Activated CD4-positive, alpha-beta T cell treated with anti-CD3 and anti-CD28 coated beads, Interleukin-2, amount 50 U/mL, for 1 hour (primary cell): ENCODE data around the gene CTNND2.

ENCODE experiments used
- DNase-seq: peaks from one replicate; pipeline ENCODE4 v3.0.0-alpha.2; 2020

The CTNND2 gene

DNA sequence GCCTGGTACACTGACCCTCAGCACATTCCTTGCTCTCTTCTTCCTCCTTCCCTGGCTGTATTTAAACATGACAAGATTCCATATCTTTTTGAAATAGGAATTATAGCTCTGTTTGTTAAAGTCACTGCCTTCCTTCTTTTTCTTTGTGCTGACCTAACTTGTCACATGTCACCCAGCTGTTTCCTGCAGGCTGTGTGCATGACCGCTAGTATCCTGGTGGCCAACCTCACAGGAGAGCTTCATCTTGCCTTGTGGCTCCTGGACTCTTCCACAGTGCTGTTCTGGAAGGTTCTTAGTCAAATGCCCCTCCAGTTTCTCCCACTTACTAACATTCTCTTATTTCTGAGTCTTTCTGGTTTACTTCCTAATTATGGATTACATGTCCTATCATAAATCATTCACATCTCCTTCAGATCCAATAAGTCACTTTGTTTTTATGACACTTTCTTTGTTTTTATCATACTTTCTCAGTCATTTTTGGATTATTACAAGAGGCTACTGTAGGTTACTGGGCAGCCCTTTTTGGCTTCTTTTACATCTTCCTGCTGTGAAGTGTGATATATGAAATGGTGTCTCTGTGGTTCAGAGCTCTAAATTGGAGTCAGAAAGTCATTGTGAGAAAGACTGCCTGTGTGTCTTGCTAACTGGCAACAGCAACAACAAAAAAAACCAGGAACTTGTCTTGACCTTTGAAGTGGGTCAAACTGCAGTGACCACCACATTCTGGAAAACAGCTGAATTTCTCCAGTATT lies 679.6 kb downstream of the CTNND2 start:
- DNase-seq = no peak

DNA sequence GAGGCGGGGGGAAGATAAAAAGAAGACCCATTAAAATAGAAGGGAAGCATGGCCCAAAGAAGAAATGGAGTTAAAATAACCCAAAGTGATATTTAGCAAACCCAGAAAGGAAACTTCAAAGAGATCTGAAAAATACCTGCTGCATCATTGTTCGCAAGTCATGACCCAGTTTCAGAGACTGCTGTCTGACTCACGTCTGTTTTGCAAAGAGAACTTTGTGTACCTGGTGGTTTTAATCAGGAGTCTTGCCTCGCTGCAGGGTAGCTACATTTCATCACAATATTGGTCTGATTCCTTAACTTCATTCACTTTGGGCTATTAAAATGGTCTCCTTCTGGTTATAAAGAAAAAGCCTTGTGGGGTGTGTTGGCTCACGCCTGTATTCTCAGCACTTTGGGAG lies 682.1 kb downstream of the CTNND2 start:
- no peak for DNase-seq

DNA sequence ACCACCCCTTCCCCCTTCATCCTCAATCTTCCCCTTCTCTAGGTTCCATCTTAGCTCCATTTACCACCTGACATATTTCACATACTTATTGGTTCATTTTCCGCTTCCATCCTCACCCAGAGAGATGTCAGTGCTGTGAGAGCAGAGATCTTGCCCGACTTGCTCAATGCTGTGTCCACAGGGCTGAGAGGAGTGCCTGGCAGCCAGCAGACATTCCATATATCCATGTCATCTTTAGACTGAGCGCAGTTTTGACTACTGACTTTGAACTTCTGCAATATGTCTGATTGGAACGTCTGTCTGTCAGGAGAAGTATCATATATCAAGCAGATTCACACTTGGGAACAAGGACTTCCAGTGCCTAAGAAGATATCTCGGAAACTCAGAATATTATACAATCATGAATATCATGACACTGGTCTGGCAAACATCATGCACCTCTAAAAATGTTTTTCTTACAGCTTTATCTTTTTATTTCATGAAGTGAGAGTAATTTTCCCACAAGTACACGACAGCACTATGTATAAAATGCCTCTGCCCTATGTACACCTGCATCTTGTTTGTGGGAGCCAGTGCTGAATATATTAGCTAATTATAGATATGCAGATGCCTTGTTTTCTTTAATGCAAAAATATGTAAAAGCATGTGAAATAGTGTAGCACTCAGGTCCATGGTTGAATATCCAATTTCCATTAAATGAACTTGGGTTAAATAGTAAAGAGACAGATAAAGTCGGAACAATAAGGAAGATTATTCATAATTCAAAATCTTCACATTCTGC lies 689.2 kb downstream of the CTNND2 start:
- no peak for DNase-seq

DNA sequence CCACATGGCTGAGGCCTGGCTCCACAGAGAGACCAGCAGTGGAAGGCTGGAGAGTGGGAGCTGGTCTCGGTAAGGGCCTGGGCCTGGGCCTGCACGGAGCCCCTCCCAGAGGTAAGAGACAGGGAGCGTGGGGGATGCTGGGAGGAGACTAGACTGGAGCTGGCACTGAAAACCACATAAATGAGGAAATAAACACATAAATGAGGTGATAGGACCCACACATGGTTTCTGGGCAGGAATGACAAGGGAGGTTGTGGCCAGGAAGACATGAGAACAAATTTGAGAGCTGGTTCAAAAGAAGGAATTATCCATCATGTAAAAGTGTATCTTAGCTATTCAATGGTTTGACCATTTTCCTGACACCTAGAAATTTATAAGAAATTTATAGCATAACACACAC lies 691.5 kb downstream of the CTNND2 start:
- no peak for DNase-seq

DNA sequence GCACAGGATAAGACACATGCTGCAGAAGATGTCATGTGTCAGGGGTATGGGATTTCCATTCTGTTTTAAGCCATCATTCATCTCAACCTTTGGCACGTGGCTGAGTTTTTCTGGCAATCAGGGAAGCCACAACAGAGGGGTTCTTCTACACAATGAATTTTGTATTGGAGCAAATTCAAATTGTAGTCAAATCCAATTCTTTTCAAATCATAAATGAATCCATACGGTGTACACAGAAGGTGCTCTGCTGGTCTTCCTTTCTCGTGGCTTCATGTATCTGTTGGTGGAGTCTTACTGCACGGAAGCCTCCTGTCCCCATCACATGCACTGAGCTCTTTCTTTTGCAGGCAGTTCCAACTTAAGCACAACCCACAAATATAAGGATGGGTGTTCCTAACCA lies 706.5 kb downstream of the CTNND2 start:
- no peak for DNase-seq

DNA sequence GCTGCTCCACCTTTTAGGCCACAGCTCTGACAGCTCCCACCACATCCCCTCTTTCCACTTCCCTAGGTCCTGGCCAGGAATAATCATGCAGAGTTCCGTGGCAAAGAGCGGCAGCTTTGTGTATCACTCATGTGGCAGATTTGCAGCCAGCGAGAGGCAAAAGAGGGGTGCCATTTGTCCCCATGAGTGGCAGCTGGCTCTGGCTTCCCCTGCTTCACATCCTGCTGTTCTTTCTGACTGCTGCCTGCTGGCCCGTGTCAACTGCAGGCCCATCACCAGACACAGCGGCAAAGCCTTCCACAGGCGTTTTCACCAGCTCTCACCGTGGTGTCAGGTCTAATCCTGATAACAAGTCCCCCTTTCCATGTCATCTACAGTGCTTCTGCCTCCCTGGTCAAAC lies 712.6 kb downstream of the CTNND2 start:
- no peak for DNase-seq

DNA sequence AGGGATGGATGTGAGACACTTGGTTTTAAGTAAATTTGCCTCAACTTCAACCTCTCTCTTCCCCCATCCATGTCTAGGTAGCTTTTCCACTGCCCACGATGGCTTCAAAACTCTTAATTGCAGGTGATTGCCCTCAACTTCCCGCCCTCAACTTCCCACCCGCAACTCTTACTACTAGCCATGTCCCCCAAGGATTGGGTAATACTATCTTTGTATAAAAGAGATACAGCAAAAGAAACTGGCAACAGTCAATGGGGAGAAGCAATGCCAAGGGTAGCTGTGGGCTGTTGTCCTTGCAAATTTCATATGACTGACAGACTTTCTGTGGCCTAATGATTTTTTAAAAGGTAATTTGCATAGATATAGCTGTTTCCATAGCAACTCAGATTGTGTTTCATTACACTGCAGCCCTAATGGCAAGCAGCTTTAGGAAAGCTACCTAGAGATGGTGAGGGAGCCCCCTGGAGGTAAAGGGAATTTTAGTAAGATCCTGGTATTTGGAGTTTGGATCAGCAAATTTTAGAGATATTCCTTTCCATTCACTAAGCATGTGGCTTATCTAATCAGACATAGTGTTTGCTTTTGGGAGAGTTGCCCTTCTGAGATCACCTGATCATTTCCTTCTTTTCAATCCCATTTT lies 721.7 kb downstream of the CTNND2 start:
- DNase-seq = no peak

DNA sequence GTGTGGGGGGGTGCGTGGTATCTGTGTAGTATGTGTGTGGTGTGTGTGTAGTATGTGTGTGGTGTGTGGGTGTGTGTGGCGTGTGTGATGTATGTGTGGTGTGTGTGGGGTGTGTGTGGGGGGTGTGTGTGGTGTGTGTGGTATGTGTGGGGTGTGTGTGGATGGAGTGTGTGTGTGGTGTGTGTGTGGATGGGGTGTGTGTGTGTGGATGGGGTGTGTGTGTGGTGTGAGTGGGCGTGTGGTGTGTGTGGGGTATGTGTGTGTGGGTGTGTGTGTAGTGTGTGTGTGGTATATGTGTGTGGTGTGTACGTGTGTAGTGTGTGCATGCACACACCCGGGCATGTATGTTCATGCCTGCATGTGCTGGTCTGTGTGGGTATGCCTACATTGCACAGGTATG lies 722.3 kb downstream of the CTNND2 start:
- DNase-seq = no peak

DNA sequence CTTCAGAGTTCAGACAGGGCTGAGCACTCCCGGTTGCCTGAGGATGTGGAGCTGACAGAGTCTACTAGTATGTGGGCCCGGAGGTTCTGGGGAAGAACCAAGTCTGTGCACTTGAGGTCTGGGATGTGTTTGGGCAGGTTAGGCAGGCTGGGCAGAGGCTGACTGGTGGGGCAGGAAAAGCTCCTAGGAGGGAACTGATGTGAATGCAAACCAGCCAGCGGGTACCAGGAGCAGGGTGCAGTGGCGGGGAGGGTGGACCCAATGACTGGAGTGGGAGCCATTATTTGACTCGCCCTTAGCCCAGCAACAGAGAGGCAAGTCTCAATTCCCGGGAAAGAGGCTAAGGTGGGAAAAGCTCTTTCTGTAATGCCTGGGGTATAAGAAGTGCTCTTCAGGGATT lies 723.4 kb downstream of the CTNND2 start:
- no peak for DNase-seq

DNA sequence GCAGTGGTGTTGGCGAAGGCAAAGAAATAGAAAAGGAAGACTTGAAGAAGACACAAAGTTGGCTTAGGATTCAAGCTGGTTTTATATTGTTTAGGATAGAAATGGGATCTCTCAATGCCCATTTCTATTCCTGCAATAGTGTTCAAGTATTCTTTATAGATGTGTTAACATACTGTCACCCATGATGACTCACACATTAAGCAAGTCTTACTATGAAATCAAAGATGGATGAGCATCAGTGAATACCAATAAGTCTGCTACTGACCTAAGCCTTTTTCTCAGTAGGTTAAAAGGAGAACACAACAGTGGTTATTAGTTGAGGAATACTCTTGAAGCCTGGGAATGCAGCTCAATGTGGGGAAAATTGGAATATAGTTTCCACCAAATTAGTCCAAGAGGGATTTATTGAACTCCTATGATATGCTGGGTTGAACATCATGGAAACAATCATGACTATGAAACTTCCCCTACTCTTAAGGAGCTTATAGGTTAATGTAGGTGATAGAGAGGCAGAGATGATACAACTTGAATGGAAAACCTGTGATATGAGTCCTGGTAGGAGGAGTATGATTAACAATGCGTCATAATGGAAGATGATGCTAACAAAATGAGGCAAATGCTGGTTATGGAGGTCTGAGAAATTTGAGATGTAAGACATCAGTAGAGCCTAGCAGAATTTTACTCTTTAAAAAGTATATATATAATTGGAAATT lies 726.1 kb downstream of the CTNND2 start:
- no peak for DNase-seq

DNA sequence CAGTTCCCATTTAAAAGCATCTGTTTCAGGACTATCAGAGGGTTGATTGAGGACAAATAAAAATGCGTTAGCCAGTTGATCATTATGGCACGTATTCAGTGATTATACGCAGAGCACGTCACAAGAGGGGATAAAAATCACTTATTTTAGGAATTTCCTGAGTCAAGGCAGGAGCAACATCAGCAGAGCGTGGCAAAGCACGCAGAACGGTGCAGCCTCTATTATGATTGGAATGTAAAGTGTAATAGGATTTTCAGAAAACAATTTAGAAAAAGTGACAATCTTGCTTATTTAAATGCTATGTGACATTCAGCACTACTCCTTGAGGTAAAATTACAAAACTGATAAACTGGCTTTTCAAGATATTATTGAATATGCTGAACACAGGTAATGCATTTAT lies 729.7 kb downstream of the CTNND2 start:
- no peak for DNase-seq

DNA sequence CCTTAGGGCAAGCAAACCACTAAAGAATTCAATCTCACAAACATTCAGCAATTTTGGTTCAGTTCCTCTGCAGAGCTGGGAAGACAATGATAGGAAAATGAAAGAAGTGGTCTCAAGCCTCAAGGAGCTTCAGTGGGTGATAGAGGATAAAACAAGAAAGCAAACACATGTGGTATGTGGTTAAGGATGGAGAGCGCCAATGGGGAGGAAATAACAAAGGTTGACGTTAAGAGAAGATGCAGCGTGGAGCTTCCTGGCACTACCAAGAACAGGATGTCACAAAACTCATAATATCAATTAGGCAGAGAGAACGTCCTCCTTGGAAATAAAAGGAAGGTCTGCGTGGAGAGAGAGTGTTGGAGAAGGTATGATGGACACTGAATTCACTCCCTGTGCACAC lies 731.8 kb downstream of the CTNND2 start:
- no peak for DNase-seq

DNA sequence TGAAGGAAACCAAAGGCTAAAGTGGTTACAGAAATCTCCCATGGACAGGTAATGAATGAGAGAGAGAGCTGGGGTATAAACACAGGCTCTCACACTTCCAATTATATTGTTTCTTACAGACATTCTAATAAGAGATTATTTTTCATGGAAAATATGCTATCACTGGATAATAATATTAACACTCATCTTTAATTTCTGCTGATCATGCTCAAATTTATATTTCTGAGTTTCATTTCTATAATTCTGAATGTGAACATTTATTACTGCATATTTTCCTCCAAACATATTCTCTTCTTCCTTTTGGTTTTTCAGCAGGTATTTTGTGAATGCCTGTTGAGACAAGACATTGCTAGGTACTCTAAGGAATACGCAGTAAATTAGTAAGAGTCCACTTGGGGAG lies 733.0 kb downstream of the CTNND2 start:
- no peak for DNase-seq

DNA sequence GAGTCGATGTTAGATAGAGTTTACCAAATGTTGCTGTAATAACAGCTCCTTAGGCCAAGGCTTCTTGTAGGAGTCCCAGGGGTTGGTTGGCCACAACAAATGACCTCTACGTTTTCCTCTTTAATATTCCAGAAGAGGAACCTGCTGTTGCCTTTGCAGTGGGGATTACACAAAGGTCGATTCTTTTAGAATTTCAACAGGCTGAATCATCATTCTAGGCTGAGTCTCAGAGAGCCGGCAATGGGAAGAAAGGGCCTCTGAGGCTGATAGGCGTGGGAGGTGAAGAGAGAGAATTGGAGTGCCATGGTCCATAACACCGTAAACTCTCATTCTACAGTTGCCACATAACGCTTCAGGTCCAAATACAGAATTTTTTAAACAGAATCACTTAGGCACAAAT lies 737.3 kb downstream of the CTNND2 start:
- DNase-seq = no peak

DNA sequence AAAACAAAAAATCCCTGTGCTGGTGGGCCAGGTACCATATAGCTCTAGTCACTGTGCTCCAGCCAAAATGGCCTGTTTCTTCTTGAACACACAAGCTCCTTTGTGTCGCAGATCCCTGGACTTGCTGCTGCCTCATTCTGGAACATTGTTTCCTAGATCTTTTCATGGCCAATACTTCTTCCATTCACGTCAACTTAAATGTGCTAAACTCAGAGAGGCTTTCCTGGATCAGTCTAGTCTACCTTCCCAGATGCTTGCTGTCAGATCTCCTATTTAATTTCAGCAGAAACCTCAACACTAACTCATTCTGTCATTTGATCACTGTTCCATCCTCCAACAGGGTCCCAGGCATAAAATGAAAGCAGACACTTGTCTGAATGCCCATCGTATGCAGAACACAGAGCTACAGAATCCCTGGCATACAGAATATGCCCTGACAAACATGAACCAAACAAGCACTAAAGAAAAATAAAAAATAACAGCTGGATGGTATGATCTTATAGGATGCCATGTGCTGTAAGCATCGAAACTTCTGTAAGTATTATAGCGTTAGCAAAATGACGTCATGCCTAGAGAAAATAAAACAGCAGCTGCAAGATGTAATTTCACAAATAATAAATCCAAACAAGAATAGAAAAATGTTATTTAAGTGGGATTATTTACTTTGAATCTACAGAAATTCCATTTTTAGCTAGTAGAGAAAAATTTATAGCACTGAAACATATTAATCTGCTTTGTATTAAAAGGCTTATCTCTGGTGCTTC lies 739.5 kb downstream of the CTNND2 start:
- DNase-seq = no peak

DNA sequence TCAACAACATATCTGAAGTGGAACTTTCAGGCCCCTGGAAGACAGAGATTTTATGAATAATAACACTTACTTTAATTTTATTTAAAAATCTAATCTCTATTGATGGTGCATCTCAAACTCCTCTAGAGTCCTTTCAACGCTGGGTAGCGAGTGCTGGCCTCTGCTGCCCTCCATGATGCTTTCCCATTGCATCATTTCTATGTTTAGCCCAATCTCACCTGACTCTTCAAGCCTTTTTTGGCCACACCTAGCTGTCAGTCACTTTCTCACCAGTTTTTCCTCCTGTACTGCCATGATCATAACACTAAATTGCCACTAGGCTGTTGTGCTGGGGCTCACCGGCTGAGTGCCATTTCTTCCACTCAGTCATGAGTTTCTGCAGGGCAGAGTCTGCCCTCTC lies 747.1 kb downstream of the CTNND2 start:
- DNase-seq = no peak

DNA sequence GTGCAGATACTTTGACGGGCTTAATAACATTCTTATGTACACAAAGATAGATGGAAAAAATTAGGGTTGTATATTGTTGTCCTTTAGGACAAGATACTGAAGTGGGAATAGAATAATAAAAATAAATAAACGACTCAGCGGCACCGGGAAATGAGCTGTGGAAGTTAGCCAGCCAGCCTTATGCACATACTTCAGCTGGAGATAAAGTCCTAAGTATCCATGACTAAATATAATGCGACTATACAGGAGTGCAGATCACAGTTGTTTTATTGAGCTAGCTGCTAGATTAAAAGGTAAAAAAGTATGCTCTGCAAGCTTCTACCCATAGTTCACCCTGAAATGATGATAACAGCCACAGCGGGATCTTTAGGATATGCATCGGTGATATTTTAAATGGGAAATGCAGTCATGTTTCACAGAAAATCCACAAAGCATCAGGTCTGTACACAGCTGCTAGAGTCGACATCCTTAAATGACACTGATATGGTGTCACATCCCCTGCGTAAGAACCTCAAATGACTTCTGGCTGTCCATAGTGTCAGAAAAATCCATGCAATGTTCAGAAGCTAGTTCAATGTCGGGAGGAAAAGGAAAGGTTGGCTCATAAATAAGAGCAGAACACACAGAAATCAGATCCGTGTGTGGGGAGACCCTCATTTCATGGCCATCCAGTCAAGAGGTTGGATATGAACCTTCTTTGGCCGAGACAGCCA lies 750.4 kb downstream of the CTNND2 start:
- no peak for DNase-seq

DNA sequence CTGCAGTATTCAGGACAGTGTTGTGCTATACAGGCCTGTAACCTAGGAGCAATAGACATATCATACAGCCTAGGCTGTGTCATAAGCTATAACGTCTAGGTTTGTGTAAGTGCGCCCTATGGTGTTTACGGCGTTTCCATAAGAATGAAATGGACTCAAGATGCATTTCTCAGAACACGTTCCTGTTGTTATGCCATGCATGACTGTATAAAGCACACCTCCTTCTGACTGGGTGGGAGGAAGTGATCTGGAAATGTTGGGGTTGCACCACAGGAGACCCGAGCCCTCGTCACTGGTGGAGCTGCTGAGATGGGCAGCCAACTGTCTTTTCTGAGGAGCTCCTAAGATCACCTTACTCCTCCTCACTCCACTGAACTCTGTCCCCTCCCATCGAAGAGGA lies 751.9 kb downstream of the CTNND2 start:
- DNase-seq = no peak

DNA sequence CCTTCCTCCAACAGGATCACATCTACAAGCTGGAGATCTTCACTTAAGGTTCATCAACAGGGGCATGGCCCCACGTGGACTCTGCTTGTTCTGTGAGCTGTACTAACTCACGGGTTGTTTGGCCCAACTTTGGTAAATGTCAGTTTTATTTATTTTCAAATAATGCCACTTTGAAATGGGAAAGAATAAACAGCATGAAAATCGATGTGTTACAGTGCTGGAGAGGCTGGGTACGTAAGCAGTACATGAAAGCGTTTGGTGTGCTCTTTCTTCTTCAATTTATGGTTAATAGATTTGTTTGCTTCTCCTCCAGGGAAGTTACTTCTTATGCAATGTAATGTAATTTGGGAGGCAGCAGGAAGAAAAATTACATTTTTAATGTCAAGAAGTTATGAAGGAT lies 753.3 kb downstream of the CTNND2 start:
- no peak for DNase-seq

DNA sequence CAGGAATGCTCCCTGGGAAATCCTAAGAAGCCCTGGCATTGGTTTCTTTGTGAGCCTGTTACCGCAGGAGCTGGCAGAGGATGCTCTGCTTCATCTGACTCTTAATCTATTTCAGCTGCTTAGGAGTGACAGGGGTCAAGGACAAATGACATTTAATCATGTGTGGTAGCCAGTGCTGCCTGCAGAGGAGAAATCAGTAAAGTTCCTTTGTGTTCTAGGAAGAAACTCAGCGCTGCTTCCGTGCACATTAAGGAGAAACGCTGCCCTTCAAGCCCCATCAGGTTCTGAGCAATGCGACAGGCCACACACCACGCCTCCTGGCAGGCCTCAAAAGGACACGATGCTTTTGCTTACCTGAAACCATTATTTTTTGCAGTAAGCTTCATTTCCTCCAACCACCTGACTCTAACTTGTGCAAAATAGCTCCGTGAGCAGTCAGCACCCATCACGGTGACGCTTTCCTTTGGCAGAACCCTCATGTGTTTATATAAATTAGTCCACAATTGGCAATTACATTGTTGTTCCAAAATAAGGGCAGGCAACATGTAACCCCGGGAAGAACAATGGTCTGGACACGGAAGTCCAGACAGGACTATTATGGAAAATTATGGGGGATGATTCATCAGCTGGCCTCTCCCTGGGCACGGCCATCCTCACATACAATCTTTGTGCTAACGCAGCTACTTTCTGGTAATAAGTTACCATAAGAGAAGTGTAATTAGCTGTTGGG lies 755.3 kb downstream of the CTNND2 start:
- no peak for DNase-seq

DNA sequence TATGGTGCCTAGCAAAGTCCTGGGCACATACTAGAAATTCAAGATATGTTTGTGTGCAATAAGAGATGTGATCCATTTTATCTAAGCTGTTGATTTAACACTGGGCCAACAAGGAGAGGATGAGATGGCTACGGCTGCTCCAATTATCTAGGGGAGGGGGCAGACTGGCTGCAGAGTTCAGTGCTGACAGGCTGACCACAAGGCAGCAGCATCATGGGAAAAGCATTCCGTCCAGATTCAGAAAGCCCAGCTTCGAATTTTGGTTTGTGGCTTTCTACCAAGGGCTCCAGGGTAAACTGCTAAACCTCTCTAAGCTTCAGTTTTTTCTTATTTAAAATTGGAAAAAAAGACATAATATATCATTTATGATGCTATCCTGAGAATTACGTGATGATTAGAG lies 758.1 kb downstream of the CTNND2 start:
- DNase-seq = no peak
